IMR-90 (cell line): ENCODE measurements around the gene GAPDH.

ENCODE experiments used
- CEBPB ChIP-seq: IDR thresholded peaks from 2 replicates; pipeline ENCODE4 v1.6.1; 2012; ENCODE audit warnings: low read depth, low read length, improper control_type of control experiment
- CHD1 ChIP-seq: IDR thresholded peaks from 2 replicates; pipeline ENCODE4 v1.6.1; 2012; ENCODE audit warnings: low read depth, low read length, improper control_type of control experiment
- FOS ChIP-seq: fragments of 150-350 bp; IDR thresholded peaks from 2 replicates; pipeline ENCODE4 v1.6.1; 2016; ENCODE audit warnings: low read depth, low read length
- MAFK ChIP-seq: IDR thresholded peaks from 2 replicates; pipeline ENCODE4 v1.6.1; 2012; ENCODE audit warnings: low read depth, low read length, improper control_type of control experiment
- MAZ ChIP-seq: IDR thresholded peaks from 2 replicates; pipeline ENCODE4 v1.6.1; 2012; ENCODE audit warnings: low read depth, mild to moderate bottlenecking, low read length, improper control_type of control experiment, moderate library complexity, borderline replicate concordance
- MXI1 ChIP-seq: IDR thresholded peaks from 2 replicates; pipeline ENCODE4 v1.6.1; 2012; ENCODE audit warnings: low read depth, mild to moderate bottlenecking, low read length, moderate library complexity, borderline replicate concordance
- NFE2L2 ChIP-seq: fragments of 150-350 bp; IDR thresholded peaks from 2 replicates; pipeline ENCODE4 v1.6.1; 2016; ENCODE audit warnings: low read depth, mild to moderate bottlenecking, low read length
- POLR2A ChIP-seq: IDR thresholded peaks from 2 replicates; pipeline ENCODE4 v1.6.1; 2012; ENCODE audit warnings: mild to moderate bottlenecking, low read depth, low read length
- RAD21 ChIP-seq: IDR thresholded peaks from 2 replicates; pipeline ENCODE4 v1.6.1; 2012; ENCODE audit warnings: low read length, improper control_type of control experiment
- RFX5 ChIP-seq: IDR thresholded peaks from 2 replicates; pipeline ENCODE4 v1.8.0; 2012; ENCODE audit warnings: low read depth, mild to moderate bottlenecking, low read length, moderate library complexity
- SMC3 ChIP-seq: fragments of 150-350 bp; IDR thresholded peaks from 2 replicates; pipeline ENCODE4 v1.6.1; 2016; ENCODE audit warnings: low read depth, mild to moderate bottlenecking, antibody characterized with exemption, low read length, moderate library complexity
- TF ChIP-seq, protein P1 (sequence below): conservative IDR thresholded peaks from 2 replicates; pipeline ENCODE4 v1.5.1; 2012; ENCODE audit warnings: mild to moderate bottlenecking, low read depth, low read length, improper control_type of control experiment

DNA sequence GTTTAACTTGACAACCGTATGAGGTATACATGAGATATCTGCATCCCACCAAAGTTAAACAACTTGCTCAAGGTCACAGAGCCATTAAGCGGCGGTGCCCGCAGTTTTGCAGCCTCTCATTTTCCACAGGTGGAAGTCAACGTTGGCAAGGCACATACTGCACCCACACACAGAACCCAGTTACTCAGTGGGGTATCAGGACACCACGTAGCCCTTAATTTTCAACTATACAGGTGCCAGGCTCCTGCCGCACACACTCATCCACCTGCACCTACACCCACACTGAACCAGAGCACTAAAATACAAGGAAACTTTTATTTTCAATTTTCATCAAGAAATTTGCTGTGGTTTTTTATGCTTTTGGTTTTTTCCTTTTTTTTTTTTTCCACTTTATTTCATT, 35.5 kb downstream of the GAPDH start:
- TF ChIP-seq MAFK (no peak), NFE2L2 (no peak), CEBPB (no peak), POLR2A (no peak), SMC3 (no peak), CHD1 (no peak), FOS (no peak), RFX5 (no peak), RAD21 (no peak), MXI1 (no peak), MAZ (no peak)
- TF ChIP-seq, protein P1, sequence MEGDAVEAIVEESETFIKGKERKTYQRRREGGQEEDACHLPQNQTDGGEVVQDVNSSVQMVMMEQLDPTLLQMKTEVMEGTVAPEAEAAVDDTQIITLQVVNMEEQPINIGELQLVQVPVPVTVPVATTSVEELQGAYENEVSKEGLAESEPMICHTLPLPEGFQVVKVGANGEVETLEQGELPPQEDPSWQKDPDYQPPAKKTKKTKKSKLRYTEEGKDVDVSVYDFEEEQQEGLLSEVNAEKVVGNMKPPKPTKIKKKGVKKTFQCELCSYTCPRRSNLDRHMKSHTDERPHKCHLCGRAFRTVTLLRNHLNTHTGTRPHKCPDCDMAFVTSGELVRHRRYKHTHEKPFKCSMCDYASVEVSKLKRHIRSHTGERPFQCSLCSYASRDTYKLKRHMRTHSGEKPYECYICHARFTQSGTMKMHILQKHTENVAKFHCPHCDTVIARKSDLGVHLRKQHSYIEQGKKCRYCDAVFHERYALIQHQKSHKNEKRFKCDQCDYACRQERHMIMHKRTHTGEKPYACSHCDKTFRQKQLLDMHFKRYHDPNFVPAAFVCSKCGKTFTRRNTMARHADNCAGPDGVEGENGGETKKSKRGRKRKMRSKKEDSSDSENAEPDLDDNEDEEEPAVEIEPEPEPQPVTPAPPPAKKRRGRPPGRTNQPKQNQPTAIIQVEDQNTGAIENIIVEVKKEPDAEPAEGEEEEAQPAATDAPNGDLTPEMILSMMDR, result no peak
